CD4-positive, alpha-beta memory T cell (primary cell): ENCODE data around the gene ESPN. TPM values are rescaled to one million over a fixed set of nuclear protein-coding genes. Genes with fewer than 3 reads are reported as not detected.
"Not testable (repeated sequence)": the region's sequence is repeated elsewhere in the genome, so short reads cannot be mapped to it uniquely, and the experiment has no call there.

Experiments used
- CTCF ChIA-PET: fragments of 350-600 bp; sonication (Branson Sonifier 250); formaldehyde crosslinking; loops from one replicate; lab custom pipeline; 2021; ENCODE audit warnings: inconsistent platforms; ENCODE audit not compliant: partially characterized antibody; lab: Charles Lee
- POLR2A ChIA-PET: fragments of 350-600 bp; sonication (Branson Sonifier 250); formaldehyde crosslinking; loops from one replicate; lab custom pipeline; 2021; ENCODE audit not compliant: partially characterized antibody; lab: Charles Lee
- DNase-seq, 5 donors: peaks; one replicate each; pipeline versions ENCODE4 v3.0.0 to v3.0.0-alpha.2; 2020 to 2022; ENCODE audit warnings: mixed read lengths in 1 of 5
- H3K27ac ChIP-seq: one replicate; pipeline ENCODE4 v1.7.0; 2013; ENCODE audit warnings: low read depth, low read length
- H3K27me3 ChIP-seq: 2 replicates; pipeline ENCODE4 v1.7.0; 2013; ENCODE audit warnings: mild to moderate bottlenecking, low read length, moderate library complexity; ENCODE audit not compliant: insufficient read depth
- H3K36me3 ChIP-seq: 2 replicates; pipeline ENCODE4 v1.7.0; 2013; ENCODE audit warnings: mild to moderate bottlenecking, low read length, moderate library complexity; ENCODE audit not compliant: insufficient read depth
- H3K4me1 ChIP-seq: 2 replicates; pipeline ENCODE4 v1.7.0; 2013; ENCODE audit warnings: mild to moderate bottlenecking, low read length, moderate library complexity; ENCODE audit not compliant: insufficient read depth
- H3K4me3 ChIP-seq, 2 donors: one replicate each; pipeline ENCODE4 v1.7.0; 2013; ENCODE audit warnings: low read length in 2 of 2, mild to moderate bottlenecking in 1 of 2
- H3K9me3 ChIP-seq, 2 donors: one replicate each; pipeline ENCODE4 v1.7.0; 2013; ENCODE audit warnings: low read length in 2 of 2, control low read depth in 1 of 2; ENCODE audit not compliant: control insufficient read depth in 1 of 2
- H3K27ac Mint-ChIP-seq, 7 donors: one replicate each; pipeline ENCODE4 v1.8.0; 2020 to 2021; ENCODE audit warnings: mixed read lengths in 7 of 7, mild to moderate bottlenecking in 6 of 7, inconsistent platforms in 3 of 7, moderate library complexity in 3 of 7
- H3K27me3 Mint-ChIP-seq, 2 donors: one replicate each; pipeline ENCODE4 v1.8.0; 2020 to 2021; ENCODE audit warnings: mixed read lengths in 2 of 2
- H3K36me3 Mint-ChIP-seq, 2 donors: one replicate each; pipeline ENCODE4 v1.8.0; 2020 to 2021; ENCODE audit warnings: mixed read lengths in 2 of 2, inconsistent platforms in 1 of 2, mild to moderate bottlenecking in 1 of 2
- H3K4me1 Mint-ChIP-seq, 4 donors: one replicate each; pipeline ENCODE4 v1.8.0; 2020 to 2021; ENCODE audit warnings: mixed read lengths in 4 of 4, mild to moderate bottlenecking in 1 of 4
- H3K4me3 Mint-ChIP-seq, 8 donors: one replicate each; pipeline ENCODE4 v1.8.0; 2020 to 2021; ENCODE audit warnings: mixed read lengths in 8 of 8, mild to moderate bottlenecking in 7 of 8, moderate library complexity in 6 of 8, inconsistent platforms in 3 of 8
- H3K9me3 Mint-ChIP-seq, 8 donors: one replicate each; pipeline ENCODE4 v1.8.0; 2020 to 2021; ENCODE audit warnings: mixed read lengths in 8 of 8, mild to moderate bottlenecking in 5 of 8, inconsistent platforms in 3 of 8, moderate library complexity in 1 of 8
- intact Hi-C: fragments of 100-400 bp; cut with micrococcal nuclease; formaldehyde crosslinking; loops from one replicate; pipeline ENCODE4 v1.15.1; 2023
- polyA plus RNA-seq, 2 donors: library from polyadenylated mRNA; unstranded; fragments of 300-500 nt; fragmentation: Illumina TruSeq; gene quantifications; one replicate each; pipeline ENCODE4 v1.2.3, GENCODE V29; 2021
- total RNA-seq, 2 experiments: library from RNA; stranded (reverse); gene quantifications; one replicate each; pipeline ENCODE4 v1.2.3, GENCODE V29; 2021

Gene ESPN
- total and polyA plus RNA-seq, 4 experiments from 2014 or later = 0.48 to 13.5 (median 6.3) TPM

DNA sequence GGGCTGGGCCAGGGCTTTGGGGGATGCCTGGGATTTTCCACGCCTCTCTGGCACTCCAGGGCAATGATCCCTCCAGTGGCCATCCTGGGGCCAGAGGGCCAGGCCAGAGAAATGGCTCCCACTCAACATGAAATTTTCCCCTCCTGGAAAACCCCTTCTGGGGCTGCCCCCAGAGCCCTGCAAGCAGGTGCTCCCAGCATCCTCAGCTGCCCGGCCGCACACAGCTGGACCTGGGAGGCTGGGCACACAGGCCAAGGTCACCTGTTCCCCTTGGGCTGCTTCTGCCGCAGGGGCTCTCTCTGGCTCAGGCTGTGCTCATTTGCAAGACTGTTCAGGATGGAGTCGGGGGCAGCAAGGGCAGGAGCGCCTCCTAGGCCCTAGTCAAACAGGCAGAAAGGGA, 3.9 kb downstream of the ESPN start:
- H3K27ac ChIP-seq, H3K4me3 ChIP-seq, H3K27me3 Mint-ChIP-seq, H3K4me3 Mint-ChIP-seq, H3K36me3 Mint-ChIP-seq, POLR2A ChIA-PET, CTCF ChIA-PET, intact Hi-C loops, H3K9me3 Mint-ChIP-seq, H3K27ac Mint-ChIP-seq, H3K36me3 ChIP-seq, H3K9me3 ChIP-seq: not testable (repeated sequence)
- H3K4me1 ChIP-seq = peaks cover 17% of the 10 kb centered on the region
- H3K4me1 Mint-ChIP-seq = peaks cover 4 to 17% (median 13%) of the 10 kb centered on the region in 4 donors
- DNase-seq = peak in 1 of 5 donors; percentile 1
- peaks cover 15% of the 10 kb centered on the region for H3K27me3 ChIP-seq

DNA sequence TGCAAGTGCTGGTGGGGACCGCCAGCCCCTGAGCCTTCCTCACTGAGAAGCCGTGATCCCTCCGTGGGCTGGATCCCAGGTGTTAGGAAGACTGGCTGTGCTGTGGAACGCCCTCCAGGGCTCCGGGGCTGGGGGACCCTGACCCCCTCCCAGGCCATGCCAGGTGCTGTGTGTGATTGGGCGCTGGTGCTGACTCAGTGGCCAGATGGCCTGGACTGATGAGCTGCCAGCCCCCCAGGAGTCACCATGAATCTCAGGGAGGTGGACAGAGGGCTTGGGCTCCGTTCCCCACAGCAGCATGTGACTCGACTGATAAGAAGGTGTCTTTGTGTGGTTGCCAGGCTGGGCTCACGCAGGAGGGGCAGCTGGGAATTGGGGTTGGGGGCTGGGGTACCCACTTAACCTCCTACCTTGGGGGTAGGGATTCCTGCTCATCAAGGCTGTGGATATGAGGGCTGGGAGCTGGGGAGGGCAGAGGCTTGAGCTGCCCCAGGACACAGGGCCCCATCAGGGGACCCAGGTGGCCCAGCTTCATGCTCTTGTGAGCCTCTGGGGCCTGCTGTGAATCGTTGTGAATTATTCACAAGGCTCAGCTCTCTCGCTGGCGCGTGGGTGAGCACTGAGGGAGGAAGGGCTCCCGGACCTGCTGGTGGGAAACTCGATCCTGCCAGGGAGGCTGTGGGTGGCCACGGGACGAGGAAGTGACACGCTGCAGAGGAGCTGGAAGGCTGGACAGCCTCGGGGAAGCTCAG, 5.3 kb downstream of the ESPN start:
- CTCF ChIA-PET = interaction anchor here (1.2 to 2.1 kb wide), 4 partner anchors 9 to 217 kb away, joined by 3 to 6 read pairs (median 4); no protein-coding TSS in a partner anchor
- H3K27me3 Mint-ChIP-seq, intact Hi-C loops: not testable (repeated sequence)

DNA sequence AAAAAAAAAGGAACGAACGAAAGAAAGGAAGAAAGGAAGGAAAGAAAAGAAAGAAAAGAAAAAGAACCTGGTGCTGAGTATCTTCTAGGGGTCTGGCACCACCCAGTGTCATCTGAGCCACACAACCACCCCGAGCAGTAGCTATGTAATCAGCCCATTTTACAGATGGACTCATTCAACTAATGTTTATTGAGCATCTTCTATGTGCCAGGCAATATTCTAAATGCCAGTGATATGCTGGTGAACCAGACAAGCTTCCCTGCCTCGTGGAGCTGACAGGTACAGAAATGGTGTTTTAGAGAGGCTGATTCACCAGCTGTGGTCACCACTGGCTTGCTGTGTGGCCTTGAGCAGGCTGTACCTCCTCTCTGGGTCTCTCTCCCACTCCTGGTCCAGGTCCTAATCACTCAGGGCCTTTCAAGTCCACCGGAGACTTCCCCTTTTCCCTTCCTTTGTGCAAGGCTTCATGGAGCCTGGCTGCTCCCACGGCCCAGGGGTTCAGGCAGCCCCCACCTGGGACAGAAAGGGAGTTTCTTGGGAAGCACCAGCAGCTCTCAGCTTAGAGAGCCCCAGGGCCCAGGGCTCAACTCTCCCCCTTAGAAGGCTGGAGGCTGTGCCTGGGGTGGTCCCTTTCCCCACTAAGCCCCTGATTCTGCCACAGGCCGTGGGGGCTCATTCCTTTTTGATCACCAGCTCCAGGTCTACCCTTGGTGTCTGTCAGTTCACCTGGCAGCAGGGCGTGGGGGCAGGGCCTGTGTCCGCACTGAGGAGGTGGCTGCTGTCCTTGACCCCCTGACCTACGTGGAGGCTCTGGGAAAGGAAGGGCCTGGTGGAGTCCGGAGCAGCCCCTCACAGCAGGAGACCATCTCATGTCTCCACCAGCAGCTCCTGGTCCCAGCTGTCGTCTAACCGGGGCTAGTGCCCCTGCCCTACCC, 7.3 kb downstream of the ESPN start:
- H3K36me3 Mint-ChIP-seq, H3K4me3 ChIP-seq, H3K4me3 Mint-ChIP-seq, H3K27me3 ChIP-seq, H3K4me1 Mint-ChIP-seq, H3K27ac Mint-ChIP-seq, H3K9me3 ChIP-seq, intact Hi-C loops, H3K36me3 ChIP-seq, H3K4me1 ChIP-seq, H3K9me3 Mint-ChIP-seq, POLR2A ChIA-PET, H3K27ac ChIP-seq, H3K27me3 Mint-ChIP-seq: not testable (repeated sequence)
- DNase-seq = peak in 1 of 5 donors; percentile 25
- CTCF ChIA-PET = interaction anchor here (0.6 to 1.3 kb wide), 5 partner anchors 8 to 917 kb away, joined by 3 to 6 read pairs (median 3); no protein-coding TSS in a partner anchor

More for the DNA sequence above, 5.3 kb downstream of the ESPN start:
- H3K4me1 Mint-ChIP-seq, H3K4me1 ChIP-seq, H3K36me3 ChIP-seq, H3K9me3 Mint-ChIP-seq, H3K36me3 Mint-ChIP-seq, H3K9me3 ChIP-seq, H3K4me3 ChIP-seq, H3K27ac Mint-ChIP-seq, H3K27ac ChIP-seq, H3K27me3 ChIP-seq, H3K4me3 Mint-ChIP-seq: not testable (repeated sequence)
- POLR2A ChIA-PET = interaction anchor here (1.4 kb wide), 1 partner anchor 25 kb away, joined by 5 read pairs; no protein-coding TSS in a partner anchor
- peak in 1 of 5 donors; percentile 9 for DNase-seq

DNA sequence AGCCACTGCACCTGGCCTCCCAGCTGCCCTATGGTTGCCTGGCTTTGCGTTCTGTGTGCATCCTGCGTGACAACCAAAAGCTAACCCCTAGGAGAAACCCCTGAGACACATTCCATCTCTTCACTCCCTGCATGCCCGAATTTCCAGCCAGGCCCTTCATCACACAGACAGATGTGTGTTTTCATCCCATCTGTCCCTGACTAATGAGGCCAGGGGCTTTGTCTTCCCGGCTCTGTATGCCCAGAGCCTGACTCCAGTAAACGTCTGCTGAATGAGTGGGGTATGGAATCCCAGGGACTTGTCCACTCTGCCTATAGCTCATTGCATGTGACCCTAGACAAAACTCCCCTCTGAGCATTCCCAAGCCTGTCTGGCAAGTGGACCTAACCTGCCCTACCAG, 9.6 kb downstream of the ESPN start:
- intact Hi-C loops = no loop called here
- H3K27me3 Mint-ChIP-seq = peaks cover 7 to 8% of the 10 kb centered on the region in 2 donors
- CTCF ChIA-PET = interaction anchor here (0.6 to 7.7 kb wide), 3 partner anchors 13 to 99 kb away, joined by 3 to 88 read pairs (median 3); partner anchors contain the start of gene HES2
- Histone ChIP-seq H3K9me3 (no peaks in the 10 kb centered on the region), H3K4me3 (no peak overlapping the region), H3K27me3 (no peaks in the 10 kb centered on the region), H3K27ac (no peak overlapping the region), H3K36me3 (no peaks in the 10 kb centered on the region), H3K4me1 (no peaks in the 10 kb centered on the region)
- no peaks in the 10 kb centered on the region for H3K9me3 Mint-ChIP-seq
- H3K36me3 Mint-ChIP-seq = no peaks in the 10 kb centered on the region
- H3K4me1 Mint-ChIP-seq = peaks cover 4 to 11% (median 5%) of the 10 kb centered on the region in 4 donors
- no peak for DNase-seq
- no peak overlapping the region for H3K4me3 Mint-ChIP-seq
- POLR2A ChIA-PET = no interaction called here
- no peak overlapping the region for H3K27ac Mint-ChIP-seq

DNA sequence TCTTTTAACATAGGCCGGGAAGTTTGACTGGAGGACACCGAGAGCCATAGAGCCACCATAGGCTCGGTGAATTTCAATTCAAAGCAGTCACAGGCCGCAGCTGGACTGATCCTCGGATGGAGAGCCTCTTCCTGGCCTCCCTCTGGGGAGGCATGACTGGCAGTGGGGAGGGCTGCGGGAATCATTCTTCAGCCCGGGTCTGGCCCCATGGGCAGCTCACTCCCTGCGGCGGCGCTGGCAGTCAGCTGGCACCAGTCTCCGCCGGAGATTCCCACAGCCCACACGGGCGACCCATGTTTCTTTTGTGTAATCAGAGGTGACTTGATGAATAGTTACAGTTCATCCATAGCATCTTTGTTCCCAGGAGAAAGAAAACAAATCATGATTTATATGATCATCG, 10.6 kb downstream of the ESPN start:
- H3K4me3 Mint-ChIP-seq = no peak overlapping the region

DNA sequence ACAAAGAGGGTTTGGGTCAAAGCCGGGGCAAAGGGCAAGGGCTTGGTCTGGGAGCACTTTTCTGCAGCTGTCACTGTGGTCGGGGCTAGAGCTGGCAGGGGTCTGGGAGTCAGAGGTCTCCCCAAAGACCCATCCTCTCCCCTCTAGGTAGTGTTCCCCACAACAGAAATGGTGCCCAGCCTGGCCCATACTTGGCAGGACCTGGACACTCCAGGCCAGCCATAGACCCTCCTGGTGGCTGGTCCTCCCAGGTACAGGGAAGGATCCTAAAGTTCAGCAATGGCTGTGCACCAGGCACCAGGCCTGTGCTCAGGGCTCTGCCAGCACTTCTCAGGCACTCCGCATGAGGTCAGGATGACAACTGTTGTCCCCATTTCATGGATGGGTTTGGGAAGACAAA, 11.0 kb downstream of the ESPN start:
- Histone ChIP-seq H3K4me3 (no peak overlapping the region), H3K27ac (no peak overlapping the region), H3K27me3 (no peaks in the 10 kb centered on the region), H3K4me1 (no peaks in the 10 kb centered on the region), H3K9me3 (no peaks in the 10 kb centered on the region), H3K36me3 (no peaks in the 10 kb centered on the region)
- peaks cover 7 to 14% (median 9%) of the 10 kb centered on the region in 4 donors for H3K4me1 Mint-ChIP-seq
- H3K27me3 Mint-ChIP-seq = peaks cover 8 to 11% of the 10 kb centered on the region in 2 donors
- no peak overlapping the region for H3K4me3 Mint-ChIP-seq
- ChIA-PET CTCF (interaction anchor here (7.7 kb wide), 1 partner anchor 14 kb away, joined by 88 read pairs; the partner anchor contains the start of gene HES2), POLR2A (no interaction called here)
- intact Hi-C loops = no loop called here
- no peaks in the 10 kb centered on the region for H3K9me3 Mint-ChIP-seq
- H3K27ac Mint-ChIP-seq = no peak overlapping the region
- DNase-seq = no peak
- no peaks in the 10 kb centered on the region for H3K36me3 Mint-ChIP-seq

More for the DNA sequence above, 10.6 kb downstream of the ESPN start:
- Histone ChIP-seq H3K4me1 (no peaks in the 10 kb centered on the region), H3K27me3 (no peaks in the 10 kb centered on the region), H3K27ac (no peak overlapping the region), H3K36me3 (no peaks in the 10 kb centered on the region), H3K4me3 (no peak overlapping the region), H3K9me3 (no peaks in the 10 kb centered on the region)
- no peak for DNase-seq
- Mint-ChIP-seq H3K36me3 (no peaks in the 10 kb centered on the region), H3K27me3 (peaks cover 9 to 11% of the 10 kb centered on the region in 2 donors), H3K9me3 (no peaks in the 10 kb centered on the region), H3K4me1 (peaks cover 7 to 14% (median 9%) of the 10 kb centered on the region in 4 donors), H3K27ac (no peak overlapping the region)
- ChIA-PET POLR2A (no interaction called here), CTCF (interaction anchor here (7.7 kb wide), 1 partner anchor 14 kb away, joined by 88 read pairs; the partner anchor contains the start of gene HES2)
- intact Hi-C loops = no loop called here

DNA sequence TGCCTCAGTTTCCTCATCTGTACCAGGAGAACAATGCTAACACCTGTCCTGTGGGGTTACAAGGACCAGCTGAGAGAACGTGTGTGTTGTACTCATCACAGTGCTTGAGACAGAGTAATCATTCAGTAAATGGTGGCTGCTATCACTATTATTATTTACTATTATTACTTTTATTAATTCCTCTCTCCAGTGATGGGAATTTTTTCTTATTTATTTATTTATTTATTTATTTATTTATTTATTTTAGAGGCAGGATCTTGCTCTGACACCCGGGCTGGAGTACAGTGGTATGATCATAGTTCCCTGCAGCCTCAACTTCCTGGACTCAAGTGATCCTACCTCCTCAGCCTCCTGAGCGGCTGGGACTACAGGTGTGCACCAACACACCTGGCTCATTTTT, 11.7 kb downstream of the ESPN start:
- intact Hi-C loops, H3K27ac Mint-ChIP-seq, H3K4me1 ChIP-seq, POLR2A ChIA-PET, H3K4me3 Mint-ChIP-seq, H3K4me3 ChIP-seq, H3K36me3 Mint-ChIP-seq, H3K9me3 Mint-ChIP-seq, DNase-seq, H3K9me3 ChIP-seq, H3K27ac ChIP-seq, H3K36me3 ChIP-seq, H3K27me3 ChIP-seq: not testable (repeated sequence)
- Mint-ChIP-seq H3K4me1 (peaks cover 7 to 14% (median 9%) of the 10 kb centered on the region in 4 donors), H3K27me3 (peaks cover 10 to 11% of the 10 kb centered on the region in 2 donors)
- CTCF ChIA-PET = interaction anchor here (2.1 to 7.7 kb wide), 4 partner anchors 13 to 189 kb away, joined by 6 to 88 read pairs (median 31); partner anchors contain the start of gene HES2
